RWPE2 (cell line): Measurements from ENCODE around the gene PTPRT.

ENCODE experiments used
- ATAC-seq: fragments of 200-7000 bp; cut with Tn5 transposase; 3 replicates; pipeline ENCODE4 v1.9.1; 2021; ENCODE audit warnings: low read depth
- DNase-seq: peaks from one replicate; pipeline ENCODE4 v3.0.0-alpha.2; 2020; ENCODE audit warnings: low spot score
- H3K27ac ChIP-seq: fragments of 450-650 bp; 2 replicates; pipeline ENCODE4 v1.5.1; 2017; ENCODE audit warnings: mild to moderate bottlenecking; ENCODE audit not compliant: poor library complexity, severe bottlenecking
- H3K27me3 ChIP-seq: fragments of 250-450 bp; sonication (Bioruptor Pico); 2 replicates; pipeline ENCODE4 v1.5.1; 2021; ENCODE audit warnings: mild to moderate bottlenecking, moderate library complexity; ENCODE audit not compliant: insufficient read depth, poor library complexity, severe bottlenecking
- H3K36me3 ChIP-seq: fragments of 250-450 bp; sonication (Bioruptor Pico); 2 replicates; pipeline ENCODE4 v1.5.1; 2020; ENCODE audit warnings: low read depth, mild to moderate bottlenecking, moderate library complexity
- H3K4me1 ChIP-seq: fragments of 250-450 bp; sonication (Bioruptor Pico); 2 replicates; pipeline ENCODE4 v1.5.1; 2021; ENCODE audit warnings: mild to moderate bottlenecking, moderate library complexity; ENCODE audit not compliant: insufficient read depth, poor library complexity, severe bottlenecking
- H3K4me3 ChIP-seq: fragments of 250-450 bp; sonication (Bioruptor Pico); 2 replicates; pipeline ENCODE4 v1.5.1; 2021; ENCODE audit warnings: mild to moderate bottlenecking, moderate library complexity; ENCODE audit not compliant: severe bottlenecking
- H3K9me3 ChIP-seq: fragments of 250-450 bp; sonication (Bioruptor Pico); 2 replicates; pipeline ENCODE4 v1.5.1; 2021; ENCODE audit warnings: mild to moderate bottlenecking, moderate library complexity; ENCODE audit not compliant: severe bottlenecking
- CTCF ChIP-seq: fragments of 450-650 bp; IDR thresholded peaks from one replicate; pipeline ENCODE4 v1.5.1; 2017; ENCODE audit warnings: mild to moderate bottlenecking, moderate library complexity; ENCODE audit not compliant: poor library complexity, severe bottlenecking

The PTPRT gene

GRCh38 chr20:42742926-42743325, 446.8 kb downstream of the PTPRT start:
- H3K27ac ChIP-seq: no peak overlapping the region
- TF ChIP-seq CTCF: no peak
- no peaks in the 10 kb centered on the region for H3K36me3 ChIP-seq
- ATAC-seq (no peak), DNase-seq (no peak)
- H3K4me3 ChIP-seq: no peak overlapping the region
- H3K4me1 ChIP-seq: no peaks in the 10 kb centered on the region
- H3K9me3 ChIP-seq: no peaks in the 10 kb centered on the region
- H3K27me3 ChIP-seq: no peaks in the 10 kb centered on the region

- no peak for TF ChIP-seq CTCF
- ATAC-seq: no peak
- Histone ChIP-seq H3K27me3 (no peaks in the 10 kb centered on the region), H3K4me3 (no peak overlapping the region), H3K36me3 (no peaks in the 10 kb centered on the region), H3K4me1 (no peaks in the 10 kb centered on the region), H3K9me3 (no peaks in the 10 kb centered on the region), H3K27ac (no peak overlapping the region)
- DNase-seq: peak; percentile 38
Measured at GRCh38 chr20:42741906-42742305, 447.8 kb downstream of the PTPRT start.

- no peak overlapping the region for H3K4me3 ChIP-seq
- H3K27me3 ChIP-seq: no peaks in the 10 kb centered on the region
- H3K9me3 ChIP-seq: no peaks in the 10 kb centered on the region
- no peak overlapping the region for H3K27ac ChIP-seq
- ATAC-seq (no peak), DNase-seq (no peak)
- TF ChIP-seq CTCF: no peak
- no peaks in the 10 kb centered on the region for H3K36me3 ChIP-seq
- H3K4me1 ChIP-seq: no peaks in the 10 kb centered on the region
Measured at GRCh38 chr20:42740226-42740870, 449.4 kb downstream of the PTPRT start.

- Histone ChIP-seq H3K9me3 (no peaks in the 10 kb centered on the region), H3K27ac (no peak overlapping the region), H3K4me3 (no peak overlapping the region), H3K27me3 (no peaks in the 10 kb centered on the region), H3K4me1 (no peaks in the 10 kb centered on the region), H3K36me3 (no peaks in the 10 kb centered on the region)
- TF ChIP-seq CTCF: no peak
- DNase-seq (no peak), ATAC-seq (no peak)
Measured at GRCh38 chr20:42739683-42740082, 450.0 kb downstream of the PTPRT start.

GRCh38 chr20:42735539-42735938, 454.2 kb downstream of the PTPRT start:
- Histone ChIP-seq H3K4me3 (no peak overlapping the region), H3K4me1 (no peaks in the 10 kb centered on the region), H3K27ac (no peak overlapping the region), H3K9me3 (no peaks in the 10 kb centered on the region), H3K27me3 (no peaks in the 10 kb centered on the region), H3K36me3 (no peaks in the 10 kb centered on the region)
- TF ChIP-seq CTCF: no peak
- DNase-seq (no peak), ATAC-seq (no peak)
